Measurements from ENCODE around the gene FOXK1. TPM values are rescaled to one million over a fixed set of nuclear protein-coding genes. Genes with fewer than 3 reads are reported as not detected.
A peak's percentile ranks its signal among the peaks of the same experiment; 100 is the strongest.
"Not testable (repeated sequence)": the region's sequence is repeated elsewhere in the genome, so short reads cannot be mapped to it uniquely, and the experiment has no call there.

FOXK1 gene
- total RNA-seq, 2 donors from 2014 or later, result 29.6 to 30.8 TPM

GRCh38 chr7:4791101-4791737, 109.1 kb downstream of the FOXK1 start:
- DNase-seq, result no peak
- Histone ChIP-seq H3K27me3 (no peaks in the 10 kb centered on the region), H3K27ac (no peak overlapping the region), H3K36me3 (peaks cover 5% of the 10 kb centered on the region), H3K4me1 (peaks cover 8% of the 10 kb centered on the region), H3K9ac (ENCODE audit: low read depth in 2 of 2, low read length in 2 of 2) (no peak overlapping the region), H3K9me3 (no peaks in the 10 kb centered on the region), H3K4me3 (no peak overlapping the region)
- no peak for TF ChIP-seq CTCF (IDR thresholded peaks at IDR 0.05)
- intact Hi-C loops (cut with DNase I), result loop anchor here (10.0 kb wide), 1 partner anchor 94 kb away; the partner anchor contains the start of gene RADIL

GRCh38 chr7:4791738-4792536, 109.8 kb downstream of the FOXK1 start:
- Histone ChIP-seq H3K27ac (peak overlapping the region; percentile 22), H3K9ac (ENCODE audit: low read depth in 2 of 2, low read length in 2 of 2) (peak overlapping the region in 1 of 2 donors; percentile 76), H3K4me3 (peak overlapping the region; percentile 57), H3K27me3 (no peaks in the 10 kb centered on the region), H3K9me3 (no peaks in the 10 kb centered on the region), H3K4me1 (peaks cover 8% of the 10 kb centered on the region), H3K36me3 (no peaks in the 10 kb centered on the region)
- intact Hi-C loops (cut with DNase I), result loop anchor here (10.0 kb wide), 1 partner anchor 93 kb away; the partner anchor contains the start of gene RADIL
- TF ChIP-seq CTCF (IDR thresholded peaks at IDR 0.05), result peak; percentile 76
- DNase-seq, result peak; percentile 77

GRCh38 chr7:4792537-4793126, 110.5 kb downstream of the FOXK1 start:
- Histone ChIP-seq H3K36me3 (no peaks in the 10 kb centered on the region), H3K27ac (peak overlapping the region; percentile 22), H3K4me3 (peak overlapping the region; percentile 57), H3K9ac (ENCODE audit: low read depth in 2 of 2, low read length in 2 of 2) (peak overlapping the region in 1 of 2 donors; percentile 76), H3K27me3 (no peaks in the 10 kb centered on the region), H3K4me1 (peaks cover 8% of the 10 kb centered on the region), H3K9me3 (no peaks in the 10 kb centered on the region)
- peak; percentile 31 for DNase-seq
- TF ChIP-seq CTCF (IDR thresholded peaks at IDR 0.05), result no peak
- intact Hi-C loops (cut with DNase I), result loop anchor here (10.0 kb wide), 1 partner anchor 92 kb away; the partner anchor contains the start of gene RADIL

- not testable (repeated sequence) for H3K4me1 ChIP-seq; H3K36me3 ChIP-seq; H3K9ac ChIP-seq (ENCODE audit: low read depth in 2 of 2, low read length in 2 of 2); H3K27me3 ChIP-seq; H3K27ac ChIP-seq; H3K4me3 ChIP-seq; H3K9me3 ChIP-seq; DNase-seq
- intact Hi-C loops (cut with DNase I), result loop anchor here (10.0 kb wide), 1 partner anchor 91 kb away; the partner anchor contains the start of gene RADIL
These were observed 111.4 kb downstream of the FOXK1 start for GRCh38 chr7:4793385-4793993.

GRCh38 chr7:4794171-4794570, 112.1 kb downstream of the FOXK1 start:
- not testable (repeated sequence) for H3K36me3 ChIP-seq; H3K4me3 ChIP-seq; H3K27me3 ChIP-seq; DNase-seq; H3K9me3 ChIP-seq; H3K4me1 ChIP-seq; H3K9ac ChIP-seq (ENCODE audit: low read depth in 2 of 2, low read length in 2 of 2); H3K27ac ChIP-seq
- intact Hi-C loops (cut with DNase I), result loop anchor here (10.0 kb wide), 1 partner anchor 91 kb away; the partner anchor contains the start of gene RADIL

Data from colonic mucosa (tissue), 4 donors.